Transverse colon (tissue), 4 donors: ENCODE data around the gene HSD11B1.

Source experiments
- CTCF ChIP-seq, 5 experiments: fragments of 200-600 bp in 3 of 5; fragments of 450-650 bp in 2 of 5; sonication (generic) in 3 of 5; IDR thresholded peaks; 1 replicate in 2 of 5; 2 replicates in 3 of 5; pipeline ENCODE4 v1.5.1; 2016 to 2017; ENCODE audit warnings: antibody characterized with exemption in 5 of 5, inconsistent platforms in 3 of 5, mild to moderate bottlenecking in 2 of 5, moderate library complexity in 1 of 5
- POLR2A ChIP-seq: fragments of 450-650 bp; IDR thresholded peaks from one replicate; pipeline ENCODE4 v1.6.1; 2016; ENCODE audit warnings: antibody characterized with exemption, mild to moderate bottlenecking, moderate library complexity
- POLR2AphosphoS5 ChIP-seq, 3 donors: sonication (generic); formaldehyde crosslinking; IDR thresholded peaks; one replicate each; pipeline ENCODE4 v1.6.1; 2016; ENCODE audit warnings: antibody characterized with exemption in 3 of 3

GRCh38 chr1:209748620-209749019 lies 44.0 kb downstream of the HSD11B1 start:
- TF ChIP-seq CTCF (IDR thresholded peaks at IDR 0.05) (no peak), POLR2A (no peak), POLR2AphosphoS5 (IDR thresholded peaks at IDR 0.05) (no peak)
